VCaP (cell line): Measurements from ENCODE around the gene EEFSEC.

ENCODE experiments used
- H3K27ac ChIP-seq: fragments of 450-650 bp; 2 replicates; pipeline ENCODE4 v1.5.1; 2017
- CTCF ChIP-seq: fragments of 450-650 bp; conservative IDR thresholded peaks from 2 replicates; pipeline ENCODE4 v1.5.1; 2017; ENCODE audit warnings: mild to moderate bottlenecking, moderate library complexity

Gene EEFSEC

GRCh38 chr3:128329491-128330213 is 176.4 kb downstream of the EEFSEC start:
- peak overlapping the region; percentile 40; the same call in 1 of the 2 replicates for H3K27ac ChIP-seq
- no peak for TF ChIP-seq CTCF

GRCh38 chr3:128330214-128330842 is 177.0 kb downstream of the EEFSEC start:
- TF ChIP-seq CTCF = no peak
- H3K27ac ChIP-seq = peak overlapping the region; percentile 40; the same call in 1 of the 2 replicates

DNA sequence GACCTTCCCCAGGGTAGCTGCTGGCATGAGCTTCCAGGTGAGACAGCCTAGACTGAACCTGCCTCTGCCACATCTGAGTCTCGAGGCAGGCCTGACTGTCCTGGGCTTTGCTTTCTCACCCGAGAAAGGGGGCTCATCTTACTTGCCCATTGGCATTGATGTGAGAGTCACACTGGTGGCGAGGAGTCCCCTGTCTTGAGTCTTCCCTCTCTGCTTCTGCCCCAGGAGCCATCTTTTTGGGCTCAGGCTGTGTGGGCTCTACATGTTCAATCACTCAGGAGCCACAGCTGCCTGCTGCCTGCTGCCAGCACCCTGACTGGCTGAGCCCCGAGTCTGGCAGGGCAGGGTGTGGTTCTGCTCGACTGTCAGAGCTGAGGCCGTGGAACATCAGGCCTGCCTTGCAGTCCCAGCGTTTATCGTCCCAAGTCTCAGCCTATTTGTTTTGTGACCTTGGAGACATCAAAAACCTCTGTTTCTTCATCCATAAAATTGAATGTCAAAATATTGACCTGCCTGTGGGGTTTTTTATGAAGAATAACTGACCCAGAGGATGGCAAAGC is 180.9 kb downstream of the EEFSEC start:
- peak overlapping the region; percentile 99 for H3K27ac ChIP-seq

GRCh38 chr3:128334766-128335165 is 181.5 kb downstream of the EEFSEC start:
- TF ChIP-seq CTCF = no peak
- H3K27ac ChIP-seq = peak overlapping the region; percentile 99

More for the DNA sequence above, 180.9 kb downstream of the EEFSEC start:
- no peak for TF ChIP-seq CTCF

- no peak for TF ChIP-seq CTCF
- peak overlapping the region; percentile 99 for H3K27ac ChIP-seq
Measured at GRCh38 chr3:128335621-128336296, 182.5 kb downstream of the EEFSEC start.

- peak overlapping the region; percentile 99 for H3K27ac ChIP-seq
- TF ChIP-seq CTCF = no peak
Measured at GRCh38 chr3:128336337-128337156, 183.3 kb downstream of the EEFSEC start.
